22Rv1 (cell line): ENCODE results near the gene GALNT17.
A peak's percentile ranks its signal among the peaks of the same experiment; 100 is the strongest.
"Not testable (repeated sequence)": the region's sequence is repeated elsewhere in the genome, so short reads cannot be mapped to it uniquely, and the experiment has no call there.

Source experiments
- H3K27ac ChIP-seq: fragments of 450-650 bp; 2 replicates; pipeline ENCODE4 v1.5.1; 2017
- ZFX ChIP-seq: fragments of 450-650 bp; IDR thresholded peaks from 2 replicates; pipeline ENCODE4 v1.6.1; 2017; ENCODE audit warnings: antibody characterized with exemption, borderline replicate concordance
- TF ChIP-seq, protein P1 (sequence below): fragments of 450-650 bp; IDR thresholded peaks from 2 replicates; pipeline ENCODE4 v1.5.1; 2017; ENCODE audit warnings: mild to moderate bottlenecking

GALNT17 gene

DNA sequence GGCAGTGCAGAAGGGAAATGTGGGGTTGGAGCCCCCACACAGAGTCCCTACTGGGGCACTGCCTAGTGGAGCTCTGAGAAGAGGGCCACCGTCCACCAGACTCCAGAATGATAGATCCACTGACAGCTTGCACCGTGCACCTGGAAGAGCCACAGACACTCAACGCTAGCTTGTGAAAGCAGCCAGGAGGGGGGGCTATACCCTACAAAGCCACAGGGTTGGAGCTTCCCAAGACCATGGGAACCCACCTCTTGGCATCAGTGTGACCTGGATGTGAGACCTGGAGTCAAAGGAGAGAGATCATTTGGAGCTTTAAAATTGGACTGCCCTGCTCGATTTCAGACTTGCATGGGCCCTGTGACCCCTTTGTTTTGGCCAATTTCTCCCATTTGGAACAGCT lies 80.5 kb downstream of the GALNT17 start:
- TF ChIP-seq, protein P1, sequence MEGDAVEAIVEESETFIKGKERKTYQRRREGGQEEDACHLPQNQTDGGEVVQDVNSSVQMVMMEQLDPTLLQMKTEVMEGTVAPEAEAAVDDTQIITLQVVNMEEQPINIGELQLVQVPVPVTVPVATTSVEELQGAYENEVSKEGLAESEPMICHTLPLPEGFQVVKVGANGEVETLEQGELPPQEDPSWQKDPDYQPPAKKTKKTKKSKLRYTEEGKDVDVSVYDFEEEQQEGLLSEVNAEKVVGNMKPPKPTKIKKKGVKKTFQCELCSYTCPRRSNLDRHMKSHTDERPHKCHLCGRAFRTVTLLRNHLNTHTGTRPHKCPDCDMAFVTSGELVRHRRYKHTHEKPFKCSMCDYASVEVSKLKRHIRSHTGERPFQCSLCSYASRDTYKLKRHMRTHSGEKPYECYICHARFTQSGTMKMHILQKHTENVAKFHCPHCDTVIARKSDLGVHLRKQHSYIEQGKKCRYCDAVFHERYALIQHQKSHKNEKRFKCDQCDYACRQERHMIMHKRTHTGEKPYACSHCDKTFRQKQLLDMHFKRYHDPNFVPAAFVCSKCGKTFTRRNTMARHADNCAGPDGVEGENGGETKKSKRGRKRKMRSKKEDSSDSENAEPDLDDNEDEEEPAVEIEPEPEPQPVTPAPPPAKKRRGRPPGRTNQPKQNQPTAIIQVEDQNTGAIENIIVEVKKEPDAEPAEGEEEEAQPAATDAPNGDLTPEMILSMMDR, result 0 out of 2 replicates have a peak, but pooled peaks have one; percentile 7

DNA sequence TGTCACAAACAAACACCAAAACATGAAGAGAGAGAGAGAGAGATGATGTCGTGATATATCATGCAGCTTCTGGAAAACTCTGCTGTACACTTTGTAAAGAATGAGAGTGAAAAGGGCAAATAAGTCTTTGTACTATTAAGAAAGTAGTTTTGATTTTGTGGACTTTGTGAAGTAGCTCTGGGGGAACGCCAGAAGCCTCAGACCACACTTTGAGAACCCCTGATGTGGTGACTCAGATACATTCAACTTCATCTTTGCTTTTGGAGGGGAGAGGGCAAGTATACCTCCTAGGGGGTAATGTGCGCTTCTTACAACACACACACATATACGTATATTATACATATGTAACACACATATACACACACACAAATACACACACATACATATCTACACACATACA lies 84.3 kb downstream of the GALNT17 start:
- TF ChIP-seq, protein P1, result no peak
- no peak for TF ChIP-seq ZFX
- no peak overlapping the region for H3K27ac ChIP-seq

More for the DNA sequence above, 80.5 kb downstream of the GALNT17 start:
- not testable (repeated sequence) for H3K27ac ChIP-seq

DNA sequence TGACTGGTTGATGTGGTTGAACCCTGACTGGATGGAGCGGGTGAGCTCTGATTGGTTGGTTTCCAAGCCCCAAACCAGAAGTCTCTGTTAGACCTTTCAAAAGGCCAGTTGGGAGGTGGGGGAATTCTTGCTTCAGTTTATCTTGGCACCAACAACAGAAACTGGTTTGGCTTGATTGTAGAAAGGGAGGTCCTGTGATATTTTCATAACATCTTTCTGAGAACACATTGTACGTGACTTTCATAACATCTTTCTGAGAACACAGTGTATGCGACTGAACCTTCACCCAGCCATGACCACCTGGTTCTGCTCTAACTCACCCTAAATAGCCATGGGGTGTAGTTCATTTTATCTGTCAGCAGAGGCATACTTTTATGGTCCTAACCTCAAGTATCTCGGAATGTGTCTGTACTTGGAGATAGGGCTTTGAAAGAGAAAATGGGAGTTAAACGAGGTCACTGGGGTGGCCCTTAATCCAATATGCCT lies 88.3 kb downstream of the GALNT17 start:
- no peak overlapping the region for H3K27ac ChIP-seq
- TF ChIP-seq, protein P1, result no peak
- TF ChIP-seq ZFX, result no peak

DNA sequence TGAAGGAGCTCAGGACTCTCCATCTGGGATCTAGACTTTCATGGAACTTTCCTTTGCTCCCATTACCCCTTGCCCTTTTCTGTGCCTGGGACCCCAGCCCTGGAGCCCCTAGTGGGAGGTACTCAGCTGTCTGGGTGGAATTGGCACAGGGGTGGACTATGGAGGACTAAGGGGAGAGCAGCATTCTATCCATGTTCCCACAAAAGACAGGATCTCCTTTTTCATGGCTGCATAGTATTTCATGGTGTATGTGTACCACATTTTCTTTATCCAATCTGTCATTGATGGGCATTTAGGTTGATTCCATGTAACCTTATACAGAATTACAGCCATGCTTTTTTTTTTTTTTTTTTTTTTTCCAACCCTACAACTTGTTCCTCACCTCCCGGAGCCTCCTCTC lies 89.1 kb downstream of the GALNT17 start:
- H3K27ac ChIP-seq, result no peak overlapping the region

DNA sequence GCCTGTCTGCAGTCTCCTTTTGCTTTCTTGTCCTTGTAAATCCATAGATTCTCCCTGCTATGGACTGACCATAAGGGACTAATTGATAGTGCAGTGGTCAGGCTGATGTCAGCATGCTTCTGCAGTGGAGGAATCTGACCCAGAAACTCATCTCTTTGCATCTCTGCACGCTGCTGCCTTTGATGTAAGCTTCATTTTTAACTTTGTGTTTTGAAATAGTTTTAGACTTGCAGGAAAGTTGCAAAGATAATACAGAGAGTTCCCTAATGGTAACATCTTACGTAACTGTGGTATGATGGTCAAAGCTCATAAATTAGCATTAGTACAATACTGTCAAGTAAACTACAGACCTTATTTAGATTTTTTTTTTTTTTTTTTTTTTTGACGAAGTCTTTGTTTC lies 89.6 kb downstream of the GALNT17 start:
- no peak for TF ChIP-seq ZFX
- TF ChIP-seq, protein P1, result no peak
- no peak overlapping the region for H3K27ac ChIP-seq

More for the DNA sequence above, 89.1 kb downstream of the GALNT17 start:
- TF ChIP-seq, protein P1, result no peak
- no peak for TF ChIP-seq ZFX

DNA sequence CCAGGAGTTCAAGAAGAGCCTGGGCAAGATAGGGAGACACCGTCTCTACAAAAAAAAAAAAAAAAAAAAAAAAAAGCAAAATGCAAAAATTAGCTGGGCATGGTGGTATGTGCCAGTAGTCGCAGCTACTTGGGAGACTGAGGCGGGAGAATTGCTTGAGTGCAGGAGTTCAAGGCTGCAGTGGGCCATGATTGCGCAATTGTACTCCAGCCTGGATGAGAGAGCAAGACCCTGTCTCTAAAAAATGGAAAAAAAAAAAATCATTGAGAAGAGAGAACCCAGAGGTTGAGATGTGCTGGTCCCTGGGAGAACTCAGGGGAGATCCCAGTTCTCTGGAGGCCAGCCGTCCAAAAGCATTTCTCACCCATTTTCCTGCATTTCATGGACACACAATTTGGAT lies 95.2 kb downstream of the GALNT17 start:
- H3K27ac ChIP-seq, result no peak overlapping the region
- TF ChIP-seq ZFX, result no peak
- TF ChIP-seq, protein P1, result no peak

DNA sequence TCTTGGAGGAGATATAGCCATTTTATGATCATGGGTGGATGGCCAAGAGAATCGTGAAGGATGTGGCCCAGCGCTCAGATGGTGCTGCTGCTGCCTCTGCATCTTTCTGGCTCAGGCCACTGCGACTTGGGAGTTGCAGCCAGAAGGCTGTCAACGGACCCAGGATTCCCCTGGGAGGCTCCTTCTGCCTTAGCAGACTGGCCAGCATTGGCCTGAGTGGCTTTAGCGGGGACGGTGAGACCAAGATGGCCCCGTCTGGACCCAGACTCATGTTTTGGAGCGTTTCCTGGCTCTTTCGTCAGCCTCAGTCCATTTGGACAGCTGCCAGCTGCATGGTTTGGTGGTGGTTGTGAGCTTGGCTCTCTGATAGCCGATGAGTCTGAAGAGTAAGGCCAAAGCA lies 97.2 kb downstream of the GALNT17 start:
- no peak overlapping the region for H3K27ac ChIP-seq
- TF ChIP-seq, protein P1, result no peak
- TF ChIP-seq ZFX, result no peak
